ENCODE data around the gene CHST11.

The CHST11 gene

GRCh38 chr12:104446646-104447421, 9.9 kb upstream of the CHST11 start:
- Mint-ChIP-seq H3K4me1 (peaks cover 14% of the 10 kb centered on the region), H3K27ac (no peak overlapping the region), H3K27me3 (ENCODE audit: low read depth, poor library complexity) (no peaks in the 10 kb centered on the region), H3K36me3 (ENCODE audit: low read depth) (no peaks in the 10 kb centered on the region), H3K4me3 (no peak overlapping the region), H3K9me3 (peaks cover 5% of the 10 kb centered on the region)
- no peak for DNase-seq
- no peak for TF ChIP-seq CTCF (IDR thresholded peaks at IDR 0.05)

DNA sequence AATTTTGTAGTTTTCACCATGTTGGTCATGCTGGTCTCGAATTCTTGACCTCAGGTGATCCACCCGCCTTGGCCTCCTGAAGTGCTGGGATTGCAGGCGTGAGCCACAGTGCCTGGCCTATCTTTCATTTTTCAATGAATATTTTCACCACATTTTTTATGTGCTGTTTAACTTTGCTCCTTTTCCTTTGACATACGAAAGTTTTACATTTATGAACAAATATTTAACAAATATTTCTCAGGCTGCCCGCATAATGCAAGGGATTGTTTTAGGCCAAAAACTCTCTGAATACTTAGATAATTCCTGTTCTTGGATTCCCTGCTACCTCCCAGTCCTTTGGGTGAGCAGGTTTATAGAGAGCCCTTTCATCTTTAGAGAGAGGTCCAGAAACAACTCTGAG, 8.7 kb upstream of the CHST11 start:
- Mint-ChIP-seq H3K9me3 (peaks cover 5% of the 10 kb centered on the region), H3K4me1 (peaks cover 14% of the 10 kb centered on the region), H3K27me3 (ENCODE audit: low read depth, poor library complexity) (peaks cover 7% of the 10 kb centered on the region), H3K4me3 (no peak overlapping the region), H3K36me3 (ENCODE audit: low read depth) (no peaks in the 10 kb centered on the region), H3K27ac (no peak overlapping the region)
- TF ChIP-seq CTCF (IDR thresholded peaks at IDR 0.05) = no peak
- no peak for DNase-seq

- no peak for TF ChIP-seq CTCF (IDR thresholded peaks at IDR 0.05)
- Mint-ChIP-seq H3K27ac (no peak overlapping the region), H3K4me1 (peaks cover 13% of the 10 kb centered on the region), H3K4me3 (no peak overlapping the region), H3K9me3 (peaks cover 5% of the 10 kb centered on the region), H3K36me3 (ENCODE audit: low read depth) (no peaks in the 10 kb centered on the region), H3K27me3 (ENCODE audit: low read depth, poor library complexity) (peaks cover 7% of the 10 kb centered on the region)
- no peak for DNase-seq
Observed at GRCh38 chr12:104448451-104448850, 8.3 kb upstream of the CHST11 start.

GRCh38 chr12:104450700-104451099, 6.0 kb upstream of the CHST11 start:
- Mint-ChIP-seq H3K4me3 (no peak overlapping the region), H3K4me1 (peaks cover 12% of the 10 kb centered on the region), H3K36me3 (ENCODE audit: low read depth) (no peaks in the 10 kb centered on the region), H3K27ac (no peak overlapping the region), H3K9me3 (peaks cover 5% of the 10 kb centered on the region), H3K27me3 (ENCODE audit: low read depth, poor library complexity) (peaks cover 10% of the 10 kb centered on the region)
- TF ChIP-seq CTCF (IDR thresholded peaks at IDR 0.05) = no peak
- DNase-seq = no peak

DNA sequence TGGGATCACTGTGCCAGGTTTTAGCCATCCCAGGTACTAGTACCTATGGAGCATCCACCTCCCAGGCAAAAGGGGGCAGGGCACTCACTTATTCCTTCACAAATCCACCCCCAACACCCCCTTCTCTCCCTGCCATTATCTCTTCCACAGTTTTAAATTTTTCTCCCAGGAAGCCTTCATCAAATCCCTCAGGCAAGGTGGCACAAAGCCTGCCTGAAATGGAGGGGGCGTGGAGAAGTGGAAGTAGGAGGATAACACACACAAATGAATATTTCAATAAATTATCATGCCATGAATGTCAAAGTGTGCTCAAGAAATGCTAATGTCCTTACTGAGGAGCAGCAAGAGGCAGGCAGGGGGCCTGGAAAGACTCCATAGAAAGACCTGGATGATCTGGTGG, 4.7 kb upstream of the CHST11 start:
- DNase-seq = no peak
- H3K9me3 Mint-ChIP-seq = no peaks in the 10 kb centered on the region
- peaks cover 22% of the 10 kb centered on the region for H3K4me1 Mint-ChIP-seq
- H3K4me3 Mint-ChIP-seq = no peak overlapping the region
- H3K36me3 Mint-ChIP-seq (ENCODE audit: low read depth) = no peaks in the 10 kb centered on the region
- peaks cover 10% of the 10 kb centered on the region for H3K27me3 Mint-ChIP-seq (ENCODE audit: low read depth, poor library complexity)
- no peak for TF ChIP-seq CTCF (IDR thresholded peaks at IDR 0.05)
- no peak overlapping the region for H3K27ac Mint-ChIP-seq

GRCh38 chr12:104453133-104453532, 3.6 kb upstream of the CHST11 start:
- Mint-ChIP-seq H3K27ac (no peak overlapping the region), H3K4me3 (no peak overlapping the region), H3K36me3 (ENCODE audit: low read depth) (no peaks in the 10 kb centered on the region), H3K4me1 (peaks cover 22% of the 10 kb centered on the region), H3K27me3 (ENCODE audit: low read depth, poor library complexity) (peaks cover 10% of the 10 kb centered on the region), H3K9me3 (no peaks in the 10 kb centered on the region)
- no peak for TF ChIP-seq CTCF (IDR thresholded peaks at IDR 0.05)
- DNase-seq = no peak

Data from nephron progenitor cell (in vitro differentiated cells).